ENCODE measurements around the gene SDK2. TPM values are rescaled to one million over a fixed set of nuclear protein-coding genes. Genes with fewer than 3 reads are reported as not detected.

SDK2 gene
- total and polyA plus RNA-seq, 2 experiments from 2014 or later, result 0.59 to 1.2 TPM

GRCh38 chr17:73397278-73397826, 246.9 kb downstream of the SDK2 start:
- no peaks in the 10 kb centered on the region for H3K36me3 ChIP-seq (replicated peaks; ENCODE audit: insufficient read depth, low read depth)
- TF ChIP-seq EZH2 (IDR thresholded peaks at IDR 0.05; ENCODE audit: borderline replicate concordance), result no peak
- TF ChIP-seq EZH2phosphoT487 (IDR thresholded peaks at IDR 0.05; ENCODE audit: low read depth, severe bottlenecking, unreplicated experiment), result no peak
- no peak for TF ChIP-seq CTCF (IDR thresholded peaks at IDR 0.05; ENCODE audit: poor library complexity)
- H3K79me2 ChIP-seq, result no peaks in the 10 kb centered on the region
- no peak overlapping the region for H2AFZ ChIP-seq
- no peak overlapping the region for H3K4me2 ChIP-seq
- no peaks in the 10 kb centered on the region for H3K9me3 ChIP-seq (ENCODE audit: low read depth)
- H4K20me1 ChIP-seq (ENCODE audit: insufficient read depth, poor library complexity, severe bottlenecking), result no peaks in the 10 kb centered on the region
- no peaks in the 10 kb centered on the region for H3K4me1 ChIP-seq (ENCODE audit: insufficient read depth)
- WGBS (ENCODE audit: low lambda C conversion rate, missing lambda C conversion rate), result 95% methylated on average over 17 of the region's 17 CpGs
- DNase-seq (ENCODE audit: low spot score), result no peak
- H3K27ac ChIP-seq, result no peak overlapping the region
- H3K4me3 ChIP-seq, result no peak overlapping the region
- H3K9me2 ChIP-seq (replicated peaks; ENCODE audit: insufficient read depth), result no peaks in the 10 kb centered on the region
- no peaks in the 10 kb centered on the region for H3K27me3 ChIP-seq

- Histone ChIP-seq H2AFZ (no peak overlapping the region), H3K27ac (no peak overlapping the region), H3K4me2 (no peak overlapping the region), H3K79me2 (no peaks in the 10 kb centered on the region), H3K4me3 (no peak overlapping the region), H3K4me1 (ENCODE audit: insufficient read depth) (no peaks in the 10 kb centered on the region), H3K9me3 (ENCODE audit: low read depth) (no peaks in the 10 kb centered on the region), H3K27me3 (no peaks in the 10 kb centered on the region), H4K20me1 (ENCODE audit: insufficient read depth, poor library complexity, severe bottlenecking) (no peaks in the 10 kb centered on the region), H3K36me3 (replicated peaks; ENCODE audit: insufficient read depth, low read depth) (no peaks in the 10 kb centered on the region), H3K9me2 (replicated peaks; ENCODE audit: insufficient read depth) (no peaks in the 10 kb centered on the region)
- no peak for DNase-seq (ENCODE audit: low spot score)
- WGBS (ENCODE audit: low lambda C conversion rate, missing lambda C conversion rate), result 79% methylated on average over 21 of the region's 21 CpGs
- TF ChIP-seq EZH2 (IDR thresholded peaks at IDR 0.05; ENCODE audit: borderline replicate concordance) (no peak), CTCF (IDR thresholded peaks at IDR 0.05; ENCODE audit: poor library complexity) (no peak), EZH2phosphoT487 (IDR thresholded peaks at IDR 0.05; ENCODE audit: low read depth, severe bottlenecking, unreplicated experiment) (no peak)
Observed at GRCh38 chr17:73396431-73397277, 247.6 kb downstream of the SDK2 start.

GRCh38 chr17:73394512-73395450, 249.5 kb downstream of the SDK2 start:
- Histone ChIP-seq H3K9me3 (ENCODE audit: low read depth) (no peaks in the 10 kb centered on the region), H2AFZ (no peak overlapping the region), H3K27me3 (no peaks in the 10 kb centered on the region), H3K27ac (no peak overlapping the region), H3K4me3 (no peak overlapping the region), H3K4me2 (no peak overlapping the region), H3K36me3 (replicated peaks; ENCODE audit: insufficient read depth, low read depth) (no peaks in the 10 kb centered on the region), H3K9me2 (replicated peaks; ENCODE audit: insufficient read depth) (no peaks in the 10 kb centered on the region), H3K4me1 (ENCODE audit: insufficient read depth) (no peaks in the 10 kb centered on the region), H3K79me2 (no peaks in the 10 kb centered on the region), H4K20me1 (ENCODE audit: insufficient read depth, poor library complexity, severe bottlenecking) (no peaks in the 10 kb centered on the region)
- no peak for TF ChIP-seq EZH2 (IDR thresholded peaks at IDR 0.05; ENCODE audit: borderline replicate concordance)
- no peak for TF ChIP-seq CTCF (IDR thresholded peaks at IDR 0.05; ENCODE audit: poor library complexity)
- TF ChIP-seq EZH2phosphoT487 (IDR thresholded peaks at IDR 0.05; ENCODE audit: low read depth, severe bottlenecking, unreplicated experiment), result no peak
- no peak for DNase-seq (ENCODE audit: low spot score)
- 89% methylated on average over 25 of the region's 25 CpGs for WGBS (ENCODE audit: low lambda C conversion rate, missing lambda C conversion rate)

Measured in hepatocyte (in vitro differentiated cells).